Fibroblast of skin of right quadriceps (primary cell): ENCODE results near the gene SPSB1.

Experiments used
- DNase-seq: peaks from one replicate; pipeline ENCODE4 v3.0.0-alpha.2; 2013

SPSB1 gene

DNA sequence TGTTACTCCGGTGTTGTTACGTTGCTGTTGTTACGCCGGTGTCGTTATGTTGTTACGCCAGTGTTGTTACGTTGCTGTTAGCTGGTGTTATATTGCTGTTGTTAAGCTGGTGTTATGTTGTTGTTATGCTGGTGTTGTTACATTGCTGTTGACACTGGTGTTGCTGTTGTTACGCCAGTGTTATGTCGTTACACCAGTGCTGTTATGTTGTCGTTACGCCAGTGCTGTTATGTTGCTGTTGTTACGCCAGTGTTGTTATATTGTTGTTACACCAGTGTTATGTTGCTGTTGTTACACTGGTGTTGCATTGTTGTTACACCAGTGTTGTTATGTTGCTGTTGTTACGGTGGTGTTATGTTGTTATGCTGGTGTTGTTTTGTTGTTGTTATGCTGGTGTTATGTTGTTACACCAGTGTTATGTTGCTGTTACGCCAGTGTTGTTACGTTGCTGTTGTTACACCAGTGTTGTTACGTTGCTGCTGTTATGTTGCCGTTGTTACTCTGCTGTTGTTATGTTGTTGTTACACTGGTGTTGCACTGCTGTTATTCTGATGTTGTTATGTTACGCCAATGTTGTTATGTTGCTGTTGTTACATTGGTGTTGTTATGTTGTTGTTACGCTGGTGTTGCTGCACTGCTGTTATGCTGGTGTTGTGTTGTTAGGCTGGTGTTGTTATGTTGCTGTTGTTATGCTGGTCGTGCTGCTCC, 32.5 kb upstream of the SPSB1 start:
- DNase-seq, result no peak

DNA sequence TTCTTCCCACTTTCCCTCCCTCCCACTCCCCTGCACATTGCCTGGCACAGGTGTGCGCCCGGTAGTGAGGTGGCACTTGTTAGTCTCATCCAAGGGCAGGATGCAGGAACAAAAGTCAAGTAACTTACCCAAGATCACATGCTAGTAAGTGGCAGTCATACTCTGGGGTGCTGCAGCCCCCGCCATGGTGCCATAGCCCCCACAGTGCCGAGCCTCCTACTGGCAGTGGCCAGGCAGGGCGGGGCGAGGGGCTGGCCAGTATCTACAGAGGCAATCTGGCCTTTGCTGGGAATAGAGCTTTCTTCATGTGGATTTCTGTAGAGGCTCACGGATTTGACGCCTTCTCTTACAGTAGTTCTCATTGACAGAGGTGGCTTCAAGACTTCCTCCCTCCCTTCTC, 31.2 kb upstream of the SPSB1 start:
- no peak for DNase-seq

DNA sequence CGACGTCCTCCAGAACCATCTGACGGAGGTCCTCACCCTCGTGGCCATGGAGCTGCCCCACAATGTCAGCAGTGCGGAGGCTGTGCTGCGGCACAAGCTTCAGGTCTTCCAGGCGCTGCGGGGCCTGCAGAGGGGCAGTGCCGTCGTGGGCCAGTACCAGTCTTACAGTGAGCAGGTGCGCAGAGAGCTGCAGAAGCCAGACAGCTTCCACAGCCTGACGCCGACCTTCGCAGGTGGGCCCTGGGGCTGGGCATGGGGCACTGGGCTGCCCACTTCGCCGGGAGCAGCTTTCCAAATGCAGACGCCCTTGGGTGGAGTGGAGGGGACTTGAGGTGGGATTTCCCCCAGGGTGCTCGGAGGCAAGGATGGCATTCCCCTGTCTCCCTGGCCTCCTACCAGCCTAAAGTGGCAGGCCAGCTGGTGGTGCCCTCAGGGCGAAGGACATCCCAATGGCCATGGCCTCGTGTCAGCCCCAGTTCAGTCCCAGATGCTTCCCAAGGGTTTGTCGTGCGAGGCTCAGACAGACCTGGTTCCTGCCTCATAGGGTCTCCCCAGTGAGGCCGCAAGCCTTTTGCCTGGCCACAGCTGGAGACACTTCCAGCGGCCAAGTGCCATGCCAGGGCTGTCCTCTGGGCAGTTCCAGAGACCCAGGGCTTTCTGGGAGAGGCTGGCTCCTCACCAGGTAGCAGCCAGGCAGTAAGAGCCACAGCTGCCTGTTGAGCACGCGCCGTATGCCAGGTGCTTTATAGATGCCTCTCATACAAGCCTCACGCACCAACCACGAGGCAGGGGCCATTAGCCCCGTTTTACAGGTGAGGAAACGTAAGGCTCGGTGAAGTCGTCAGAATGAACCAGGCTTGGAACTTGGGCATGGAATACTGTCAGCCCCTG, 30.4 kb upstream of the SPSB1 start:
- DNase-seq, result no peak

DNA sequence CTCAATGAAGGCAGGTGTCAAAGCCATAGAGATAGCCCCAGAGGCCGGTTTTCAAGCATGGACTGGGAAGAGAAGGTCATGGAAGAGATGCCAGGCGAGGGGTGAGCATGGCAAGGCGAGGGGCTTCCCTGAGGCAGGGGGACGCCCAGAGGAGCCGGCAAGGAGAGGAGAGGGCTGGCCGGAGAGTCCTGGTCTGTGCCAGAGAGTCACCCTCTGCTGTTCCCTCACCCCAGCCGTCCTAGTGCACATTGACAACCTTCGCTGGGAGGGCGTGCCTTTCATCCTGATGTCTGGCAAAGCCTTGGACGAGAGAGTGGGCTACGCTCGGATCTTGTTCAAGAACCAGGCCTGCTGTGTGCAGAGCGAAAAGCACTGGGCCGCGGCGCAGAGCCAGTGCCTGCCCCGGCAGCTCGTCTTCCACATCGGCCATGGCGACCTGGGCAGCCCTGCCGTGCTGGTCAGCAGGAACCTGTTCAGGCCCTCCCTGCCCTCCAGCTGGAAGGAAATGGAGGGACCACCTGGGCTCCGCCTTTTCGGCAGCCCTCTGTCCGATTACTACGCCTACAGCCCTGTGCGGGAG, 29.3 kb upstream of the SPSB1 start:
- DNase-seq, result no peak

DNA sequence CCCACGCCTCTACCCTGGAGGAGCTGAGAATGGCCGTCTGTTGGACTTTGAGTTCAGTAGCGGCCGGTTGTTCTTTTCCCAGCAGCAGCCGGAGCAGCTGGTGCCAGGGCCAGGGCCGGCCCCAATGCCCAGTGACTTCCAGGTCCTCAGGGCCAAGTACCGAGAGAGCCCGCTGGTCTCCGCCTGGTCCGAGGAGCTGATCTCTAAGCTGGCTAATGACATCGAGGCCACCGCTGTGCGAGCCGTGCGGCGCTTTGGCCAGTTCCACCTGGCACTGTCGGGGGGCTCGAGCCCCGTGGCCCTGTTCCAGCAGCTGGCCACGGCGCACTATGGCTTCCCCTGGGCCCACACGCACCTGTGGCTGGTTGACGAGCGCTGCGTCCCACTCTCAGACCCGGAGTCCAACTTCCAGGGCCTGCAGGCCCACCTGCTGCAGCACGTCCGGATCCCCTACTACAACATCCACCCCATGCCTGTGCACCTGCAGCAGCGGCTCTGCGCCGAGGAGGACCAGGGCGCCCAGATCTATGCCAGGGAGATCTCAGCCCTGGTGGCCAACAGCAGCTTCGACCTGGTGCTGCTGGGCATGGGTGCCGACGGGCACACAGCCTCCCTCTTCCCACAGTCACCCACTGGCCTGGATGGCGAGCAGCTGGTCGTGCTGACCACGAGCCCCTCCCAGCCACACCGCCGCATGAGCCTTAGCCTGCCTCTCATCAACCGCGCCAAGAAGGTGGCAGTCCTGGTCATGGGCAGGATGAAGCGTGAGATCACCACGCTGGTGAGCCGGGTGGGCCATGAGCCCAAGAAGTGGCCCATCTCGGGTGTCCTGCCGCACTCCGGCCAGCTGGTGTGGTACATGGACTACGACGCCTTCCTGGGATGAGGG, 28.5 kb upstream of the SPSB1 start:
- DNase-seq, result no peak

DNA sequence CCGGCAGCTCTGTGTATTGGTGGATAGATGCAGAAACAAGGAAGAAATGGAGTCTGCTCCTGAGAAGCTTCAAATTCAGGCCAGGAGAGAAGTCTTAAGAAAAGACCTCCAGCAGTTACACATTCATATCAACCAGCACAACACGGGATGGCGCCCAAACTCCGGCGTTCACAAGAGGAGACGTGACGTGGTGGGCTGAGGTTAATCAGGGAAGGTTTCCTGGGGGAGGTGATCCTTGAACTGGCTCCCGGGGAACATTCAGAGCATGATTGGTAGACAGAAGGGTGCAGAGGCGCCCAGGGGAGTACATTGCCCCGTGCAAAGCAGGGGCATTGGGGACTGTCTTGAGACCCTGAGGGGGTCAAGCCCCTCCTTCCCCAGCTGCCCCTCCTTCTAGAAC, 27.7 kb upstream of the SPSB1 start:
- no peak for DNase-seq

DNA sequence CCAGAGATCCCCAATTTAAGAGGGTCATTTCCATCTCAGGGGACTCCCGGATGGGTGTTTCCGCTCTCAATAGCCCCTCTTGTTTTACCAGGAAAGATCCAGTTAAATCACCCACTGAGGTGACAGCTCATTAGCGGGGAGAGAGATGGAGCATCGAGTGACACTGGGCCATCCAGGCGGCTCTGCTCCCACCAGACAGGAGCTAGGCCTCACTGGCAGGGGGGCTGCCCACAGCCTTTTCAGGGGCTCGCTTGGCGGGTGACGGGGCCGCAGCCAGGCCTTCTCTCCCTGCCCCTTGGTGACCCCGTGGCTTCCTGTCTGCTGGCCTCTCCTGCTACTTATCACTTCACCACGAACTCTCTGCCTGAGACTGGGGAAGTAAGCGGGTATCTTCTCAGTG, 26.7 kb upstream of the SPSB1 start:
- no peak for DNase-seq

DNA sequence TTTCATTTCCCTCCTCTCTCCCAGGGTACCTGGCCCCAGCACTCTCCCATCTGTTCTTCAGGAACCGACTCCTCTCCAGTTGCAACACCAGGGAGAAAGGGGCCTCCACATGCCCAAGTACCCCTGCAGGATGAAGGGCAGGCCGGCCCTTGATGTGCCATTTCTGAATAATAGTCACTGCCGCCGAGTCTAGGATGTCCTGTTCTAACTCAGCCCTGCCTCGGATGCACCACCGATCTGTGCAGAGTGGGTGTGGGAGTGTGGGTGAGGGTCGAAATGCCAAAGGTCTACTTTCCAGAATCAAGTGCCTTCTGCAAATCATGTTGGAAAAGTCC, 25.4 kb upstream of the SPSB1 start:
- no peak for DNase-seq

DNA sequence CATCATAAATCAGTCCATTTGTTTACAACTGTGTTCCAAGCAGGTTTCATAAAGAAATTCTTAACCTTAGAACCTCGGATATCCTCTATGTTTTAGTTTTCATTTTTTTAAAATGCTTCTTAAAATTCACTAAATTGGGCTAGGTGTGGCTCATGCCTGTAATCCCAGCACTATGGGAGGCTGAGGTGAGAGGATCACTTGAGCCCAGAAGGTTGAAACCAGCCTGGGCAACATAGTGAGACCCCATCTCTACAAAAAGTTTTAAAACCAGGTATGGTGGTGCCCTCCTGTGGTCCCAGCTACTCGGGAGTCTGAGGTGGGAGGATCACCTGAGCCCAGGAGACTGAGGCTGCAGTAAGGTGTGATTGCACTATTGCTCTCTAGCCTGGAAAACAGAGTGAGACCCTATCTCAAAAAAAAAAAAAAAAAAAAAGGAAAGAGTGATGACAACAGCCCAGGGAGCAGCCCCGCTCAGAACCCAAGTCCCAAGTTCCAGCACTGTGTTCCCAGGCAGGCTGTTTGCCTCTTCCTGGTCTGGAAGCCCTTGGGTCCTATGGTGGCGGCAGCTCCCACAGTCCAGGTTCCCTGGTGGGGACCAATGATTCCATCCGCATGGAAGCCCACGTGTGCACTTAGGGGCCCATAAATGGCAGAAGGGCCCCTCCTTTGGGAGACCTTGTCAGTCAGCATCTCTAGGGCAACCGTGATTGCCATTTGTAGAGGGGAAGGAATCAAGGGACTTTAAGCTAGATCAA, 24.7 kb upstream of the SPSB1 start:
- no peak for DNase-seq

DNA sequence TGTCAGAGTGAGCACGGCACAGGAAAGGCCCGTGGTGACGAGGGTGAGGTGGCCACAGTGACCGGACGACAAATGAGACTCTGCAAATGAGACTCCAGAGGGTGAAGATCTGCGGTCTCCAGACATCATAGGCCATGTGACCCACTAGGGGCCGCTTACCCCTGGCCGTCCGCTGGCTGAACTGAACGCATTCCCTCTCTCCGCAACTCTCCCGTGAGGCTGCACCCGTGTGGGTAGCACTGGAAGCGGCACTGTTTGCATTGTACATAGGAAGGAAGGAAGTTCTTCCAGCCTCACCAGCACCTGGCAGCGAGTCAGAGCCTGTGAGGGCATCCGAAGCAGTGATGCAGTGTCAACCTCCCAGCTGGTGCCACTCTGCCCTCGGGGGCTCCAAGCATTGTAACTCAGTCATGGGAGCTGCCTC, 23.6 kb upstream of the SPSB1 start:
- DNase-seq, result no peak

DNA sequence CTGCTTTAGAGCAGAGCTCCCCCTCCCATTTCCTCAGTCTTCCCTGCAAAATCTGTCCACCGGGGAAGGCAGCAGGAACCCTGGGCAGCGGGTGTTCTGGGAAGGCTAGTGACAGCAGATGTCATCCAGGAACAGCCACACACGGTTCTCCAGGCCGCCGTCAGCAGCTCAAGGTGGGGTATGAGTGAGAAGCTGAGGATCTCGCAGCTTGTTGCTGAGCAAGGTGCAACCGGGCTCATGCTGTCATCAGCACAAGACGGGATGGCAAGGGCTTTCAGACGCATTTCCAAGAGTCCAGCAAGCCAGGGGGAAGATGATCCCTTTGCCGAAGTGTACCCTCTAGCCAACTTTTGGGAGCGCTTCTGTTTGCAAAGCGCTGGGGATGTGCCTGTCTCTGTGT, 23.0 kb upstream of the SPSB1 start:
- no peak for DNase-seq

DNA sequence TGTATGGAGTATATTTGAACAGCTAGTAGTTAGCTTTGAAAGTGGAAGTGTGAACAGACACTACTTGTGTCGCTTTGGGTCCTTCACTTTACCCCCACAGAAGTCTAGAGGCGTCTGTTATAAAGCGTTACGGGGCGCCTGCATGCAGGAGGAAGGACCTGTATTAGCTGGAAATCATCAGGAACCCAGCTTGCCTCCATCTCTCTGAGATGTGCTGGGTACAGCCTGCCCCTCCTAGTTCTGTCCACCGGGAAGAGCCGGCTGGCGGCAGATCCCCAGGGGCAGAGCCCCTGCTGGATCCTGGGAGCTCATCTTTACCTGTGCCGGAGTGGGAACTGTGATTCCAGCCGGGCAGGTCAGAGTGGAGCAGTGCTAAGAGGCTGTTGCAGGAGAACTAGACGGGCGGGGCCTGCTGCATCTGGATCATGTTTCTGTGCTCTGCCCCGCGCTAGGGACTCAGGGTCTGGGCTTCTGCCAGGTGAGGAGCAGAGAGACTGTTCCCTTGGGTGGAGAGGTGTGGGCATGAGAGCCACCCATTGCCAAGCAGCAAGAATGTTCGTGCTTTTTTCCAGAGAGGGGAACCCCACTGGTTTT, 22.3 kb upstream of the SPSB1 start:
- no peak for DNase-seq

DNA sequence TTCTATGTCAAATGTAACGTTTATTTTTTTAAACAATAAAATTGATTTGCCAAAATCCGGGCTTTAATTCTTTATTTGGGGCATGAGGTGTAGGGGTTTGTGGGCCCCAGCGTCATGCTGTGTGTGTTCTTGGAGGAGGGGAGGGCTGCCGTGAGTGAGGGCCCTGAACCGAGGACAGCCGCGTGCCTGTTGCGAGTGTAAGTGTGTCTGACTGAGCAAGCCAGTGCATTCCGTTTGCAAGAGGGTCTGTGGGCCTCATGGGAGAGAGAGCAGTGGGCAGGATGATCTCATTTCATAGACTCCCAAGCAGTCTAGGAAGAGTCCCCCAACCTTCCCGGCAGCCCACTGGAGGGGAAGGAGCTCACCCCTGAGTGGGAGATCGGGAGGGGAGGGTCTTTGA, 21.4 kb upstream of the SPSB1 start:
- DNase-seq, result peak; percentile 59

DNA sequence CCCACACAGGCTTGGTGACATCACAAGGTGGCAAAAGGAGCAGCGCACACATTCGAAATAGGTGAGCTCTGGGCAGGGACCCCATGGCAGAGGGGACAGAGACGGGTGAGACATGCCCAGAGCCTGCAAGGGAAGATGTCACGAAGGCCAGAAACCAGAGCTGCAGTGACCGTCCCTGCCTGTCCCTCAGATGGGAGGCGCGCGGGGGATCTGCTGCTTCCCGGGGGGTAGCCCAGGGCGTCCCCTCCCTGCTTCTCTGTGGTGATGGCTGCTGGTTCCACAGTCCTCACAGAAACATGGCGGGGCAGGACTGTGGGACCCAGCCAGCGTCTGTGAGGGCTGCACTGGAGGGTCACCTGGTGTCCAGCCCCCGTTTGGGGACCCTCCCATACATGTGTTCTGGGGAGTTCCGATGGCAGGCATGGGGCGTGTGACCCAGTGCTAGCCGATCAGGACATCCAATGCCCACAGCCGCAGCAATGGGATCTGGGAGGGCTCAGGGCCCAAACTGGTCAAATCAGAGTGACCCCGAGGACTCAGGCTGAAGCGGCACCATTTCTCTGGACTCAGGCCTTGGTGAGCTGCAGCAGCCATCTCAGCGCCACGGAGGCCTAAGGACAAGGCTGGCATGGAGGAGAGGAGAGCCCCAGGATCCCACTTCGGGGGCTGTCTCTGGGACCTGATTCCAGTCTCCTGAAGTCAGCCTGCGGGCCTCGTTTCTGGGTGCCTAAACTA, 20.7 kb upstream of the SPSB1 start:
- DNase-seq, result no peak

DNA sequence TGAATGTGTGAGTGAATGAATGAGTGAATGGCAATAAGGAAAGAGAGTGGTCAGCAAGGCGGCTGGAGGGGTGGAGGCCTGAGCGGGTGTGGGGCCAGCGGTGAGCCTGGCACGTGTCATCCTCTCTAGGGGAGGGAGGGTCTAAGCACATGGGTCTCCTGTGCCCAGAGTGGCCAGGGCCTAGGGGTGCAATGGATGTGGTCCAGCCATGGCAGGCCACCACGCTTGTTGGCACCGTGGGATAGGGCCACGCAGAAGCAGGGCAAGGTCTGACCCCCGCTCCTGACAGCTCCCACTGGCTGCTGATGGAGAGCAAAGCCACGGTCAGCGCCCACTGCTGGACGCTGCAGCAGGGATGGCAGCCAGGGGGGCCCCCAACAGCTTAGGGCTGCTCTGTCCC, 19.5 kb upstream of the SPSB1 start:
- DNase-seq, result no peak

DNA sequence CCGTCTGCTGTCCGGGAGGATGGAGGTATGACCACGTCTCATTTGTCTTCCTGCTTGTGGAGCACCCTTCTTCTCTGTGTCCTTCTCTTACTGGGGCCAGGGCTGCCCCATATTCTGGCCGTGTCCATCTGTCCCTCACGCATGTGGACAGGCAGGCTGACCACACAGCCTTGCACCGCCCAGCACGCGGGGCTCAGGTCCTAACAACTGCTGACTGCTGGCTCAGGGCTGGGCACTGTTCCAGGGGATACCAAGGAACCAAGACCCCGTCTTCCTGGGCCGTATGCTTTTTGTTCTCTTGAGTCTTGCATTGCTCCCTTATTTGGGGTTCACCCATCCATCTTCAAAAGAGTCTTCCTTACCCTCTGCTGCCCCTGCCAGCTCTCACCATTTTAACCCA, 17.5 kb upstream of the SPSB1 start:
- DNase-seq, result no peak

DNA sequence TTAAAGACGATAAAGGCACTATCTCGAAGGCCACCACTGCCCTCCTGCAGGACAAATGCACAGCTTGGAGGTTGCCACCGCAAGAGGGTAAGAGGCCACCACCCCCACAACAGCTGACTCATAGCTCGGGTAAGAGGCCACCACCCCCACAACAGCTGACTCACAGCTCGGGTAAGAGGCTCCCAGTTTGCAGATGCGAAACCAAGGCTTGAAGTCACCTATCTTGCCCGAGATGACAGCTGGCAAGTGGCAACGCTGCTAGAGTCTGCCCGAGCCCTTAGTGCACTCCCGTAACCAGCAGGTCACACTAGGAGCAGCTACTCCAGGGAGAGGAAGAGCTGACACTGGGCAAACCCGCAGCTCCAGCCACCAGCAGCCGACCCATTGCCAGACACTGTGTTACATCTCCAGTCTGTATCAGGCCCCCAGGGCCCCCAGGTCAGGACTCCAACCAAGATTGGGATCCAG, 17.1 kb upstream of the SPSB1 start:
- peak; percentile 82 for DNase-seq

DNA sequence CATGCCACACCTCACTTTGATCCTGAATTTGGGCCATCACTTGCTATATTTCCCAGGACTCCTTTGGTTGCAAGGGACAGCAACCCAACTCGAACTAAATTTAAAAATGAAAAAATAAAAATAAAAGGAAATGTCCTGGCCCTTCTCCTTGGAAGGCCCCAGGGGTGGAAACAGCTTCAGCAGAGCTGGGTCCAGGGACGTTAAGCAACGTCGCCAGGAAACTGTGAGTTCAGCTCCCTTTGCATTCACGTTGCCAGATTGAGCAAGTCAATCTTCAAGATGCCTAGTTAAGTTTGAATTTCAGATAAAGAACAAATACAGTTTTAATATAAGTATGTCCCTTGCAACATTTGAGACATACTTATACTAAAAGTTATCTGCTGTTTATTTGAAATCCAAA, 14.6 kb upstream of the SPSB1 start:
- no peak for DNase-seq

DNA sequence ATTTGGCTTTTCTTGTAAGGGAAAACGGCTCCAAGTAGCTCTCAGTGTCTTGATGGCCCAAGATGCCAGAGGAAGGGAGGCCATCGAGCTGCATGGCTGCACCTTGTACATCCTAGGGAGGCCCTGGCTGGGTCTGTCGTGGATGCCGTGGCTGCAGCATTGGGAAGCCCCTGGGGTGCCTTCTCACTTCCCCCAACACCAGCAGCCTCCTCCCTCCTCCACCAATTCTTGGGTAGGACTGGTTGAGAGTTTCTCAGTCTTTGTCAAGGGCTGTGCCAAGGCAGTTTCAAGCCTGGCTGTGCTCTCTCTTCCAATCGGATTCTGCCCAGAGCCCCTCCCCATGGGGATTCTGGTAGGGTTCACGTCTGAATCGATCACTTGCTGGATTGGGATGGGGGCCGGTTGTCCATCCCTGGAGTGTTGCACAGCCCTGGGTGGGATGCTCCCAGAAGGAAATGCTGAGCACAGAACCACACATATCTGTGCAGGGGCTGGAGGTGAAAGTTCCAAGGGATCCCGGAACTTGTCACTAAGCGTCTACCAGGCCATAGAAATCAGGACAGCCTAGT, 14.0 kb upstream of the SPSB1 start:
- DNase-seq, result no peak

DNA sequence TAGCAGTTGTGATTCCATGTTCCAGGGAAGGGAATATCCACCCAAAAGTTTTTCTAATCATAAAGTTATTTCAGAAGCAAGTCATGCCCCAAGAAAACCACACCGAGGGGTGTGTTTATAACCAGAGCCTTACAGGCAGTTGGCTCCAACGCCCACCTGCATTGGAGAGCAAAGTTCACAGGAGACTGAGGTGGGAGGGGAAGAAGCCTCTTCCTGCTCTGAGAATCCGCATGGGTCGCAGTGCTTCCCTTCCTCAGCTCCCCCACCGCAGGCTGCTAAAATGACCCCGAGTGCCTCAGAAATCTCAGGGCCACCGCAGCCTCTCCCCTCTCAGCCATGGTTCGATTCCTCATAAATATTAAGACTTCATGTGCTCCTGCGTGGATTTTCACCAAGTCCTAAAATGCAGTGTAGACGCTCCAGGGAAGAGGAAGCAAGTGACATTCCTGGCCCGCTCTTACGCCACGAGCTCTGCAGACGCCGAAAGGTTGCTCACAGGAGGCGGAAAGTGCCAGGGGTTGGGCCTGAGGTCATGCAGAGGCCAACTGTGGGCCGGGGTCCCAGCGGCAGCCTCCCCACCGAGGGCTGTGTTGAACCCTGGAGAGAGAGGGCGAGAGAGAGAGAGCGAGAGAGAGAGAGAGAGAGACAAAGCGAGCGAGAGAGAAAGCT, 13.4 kb upstream of the SPSB1 start:
- DNase-seq, result peak; percentile 27
